GM10847 (cell line): ENCODE results near the gene EIF4B.

ENCODE experiments used
- POLR2A ChIP-seq: IDR thresholded peaks from 2 replicates; pipeline ENCODE4 v1.6.1; 2011; ENCODE audit not compliant: insufficient read length; ENCODE audit errors: extremely low read depth

The EIF4B gene

DNA sequence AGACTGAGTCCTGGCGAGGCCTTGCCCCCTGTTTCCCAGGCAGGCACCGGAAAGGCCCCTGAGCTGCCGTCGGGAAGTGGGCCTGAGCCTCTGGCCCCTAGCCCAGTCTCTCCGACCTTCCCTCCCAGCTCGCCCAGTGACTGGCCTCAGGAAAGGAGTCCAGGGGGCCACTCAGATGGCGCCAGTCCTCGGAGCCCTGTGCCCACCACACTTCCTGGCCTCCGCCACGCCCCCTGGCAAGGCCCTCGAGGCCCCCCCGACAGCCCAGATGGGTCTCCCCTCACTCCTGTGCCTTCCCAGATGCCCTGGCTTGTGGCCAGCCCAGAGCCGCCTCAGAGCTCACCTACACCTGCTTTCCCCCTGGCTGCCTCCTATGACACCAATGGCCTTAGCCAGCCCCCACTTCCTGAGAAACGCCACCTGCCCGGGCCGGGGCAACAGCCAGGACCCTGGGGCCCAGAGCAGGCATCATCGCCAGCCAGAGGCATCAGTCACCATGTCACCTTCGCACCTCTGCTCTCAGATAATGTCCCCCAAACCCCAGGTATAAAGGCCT is 54.5 kb downstream of the EIF4B start:
- no peak for TF ChIP-seq POLR2A

GRCh38 chr12:53061404-53062010 is 55.3 kb downstream of the EIF4B start:
- TF ChIP-seq POLR2A = no peak

DNA sequence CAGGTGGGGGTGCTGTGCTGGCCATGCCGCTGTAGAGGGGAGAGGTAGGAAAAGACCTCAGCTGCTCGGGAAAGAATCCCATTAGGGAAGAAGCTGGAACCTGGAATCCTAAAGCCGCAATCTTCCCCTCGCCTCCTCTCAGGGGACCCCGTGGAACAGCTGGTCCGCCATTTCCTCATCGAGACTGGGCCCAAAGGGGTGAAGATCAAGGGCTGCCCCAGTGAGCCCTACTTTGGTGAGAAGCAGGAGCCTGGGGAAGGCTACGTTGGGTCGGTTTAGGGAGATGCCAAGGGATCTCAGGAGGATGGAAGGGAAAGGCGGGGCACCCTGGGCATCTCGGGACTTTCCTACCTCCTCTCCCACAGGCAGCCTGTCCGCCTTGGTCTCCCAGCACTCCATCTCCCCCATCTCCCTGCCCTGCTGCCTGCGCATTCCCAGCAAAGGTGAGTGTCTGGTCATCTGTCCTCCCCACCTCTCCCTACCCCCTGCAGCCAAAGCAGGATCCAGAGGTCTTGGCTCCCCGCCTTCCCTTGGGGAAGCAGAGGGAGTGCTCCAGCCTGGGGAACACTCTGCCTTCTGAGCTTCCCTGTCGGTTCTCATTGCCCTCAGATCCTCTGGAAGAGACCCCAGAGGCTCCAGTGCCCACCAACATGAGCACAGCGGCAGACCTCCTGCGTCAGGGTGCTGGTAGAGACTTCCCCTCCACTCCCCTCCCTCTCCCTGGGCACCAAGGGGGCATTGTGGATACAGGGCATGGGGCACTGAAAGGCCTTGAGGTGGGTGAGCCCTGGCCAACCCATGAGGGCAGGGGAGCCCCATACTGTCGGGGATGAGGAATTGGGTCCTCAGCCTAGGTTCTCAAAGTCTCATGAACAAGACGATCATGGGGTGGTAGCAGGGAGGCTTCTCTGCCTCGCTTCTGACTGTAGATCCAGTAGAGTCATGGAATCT is 56.0 kb downstream of the EIF4B start:
- TF ChIP-seq POLR2A = no peak

DNA sequence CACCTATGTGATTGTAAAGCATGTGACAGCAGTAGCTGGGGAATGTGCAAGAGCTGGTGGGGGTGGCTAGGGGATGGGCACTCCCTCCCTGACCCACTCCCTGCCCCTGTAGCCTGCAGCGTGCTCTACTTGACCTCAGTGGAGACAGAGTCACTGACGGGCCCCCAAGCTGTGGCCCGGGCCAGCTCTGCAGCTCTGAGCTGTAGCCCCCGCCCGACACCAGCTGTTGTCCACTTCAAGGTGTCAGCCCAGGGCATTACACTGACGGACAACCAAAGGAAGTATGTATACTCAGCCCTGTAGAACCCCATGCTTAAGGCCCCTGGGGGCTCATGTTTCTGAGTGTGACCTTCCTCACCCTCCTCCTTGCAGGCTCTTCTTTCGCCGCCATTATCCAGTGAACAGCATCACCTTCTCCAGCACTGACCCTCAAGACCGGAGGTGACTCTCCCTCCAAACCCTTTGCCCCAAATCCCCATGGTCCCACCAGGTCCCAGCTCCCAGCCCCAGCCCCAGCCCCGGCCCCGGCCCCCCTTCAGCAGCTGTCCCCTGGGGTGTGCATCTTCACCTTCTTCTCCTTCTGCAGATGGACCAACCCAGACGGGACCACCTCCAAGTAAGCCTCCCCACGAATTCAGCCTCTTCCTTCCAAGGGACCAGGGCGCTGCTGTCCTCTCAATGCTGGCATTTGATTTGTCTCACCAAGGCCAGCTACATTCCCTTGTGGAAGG is 56.9 kb downstream of the EIF4B start:
- TF ChIP-seq POLR2A = no peak

GRCh38 chr12:53063708-53064612 is 57.7 kb downstream of the EIF4B start:
- TF ChIP-seq POLR2A = no peak

DNA sequence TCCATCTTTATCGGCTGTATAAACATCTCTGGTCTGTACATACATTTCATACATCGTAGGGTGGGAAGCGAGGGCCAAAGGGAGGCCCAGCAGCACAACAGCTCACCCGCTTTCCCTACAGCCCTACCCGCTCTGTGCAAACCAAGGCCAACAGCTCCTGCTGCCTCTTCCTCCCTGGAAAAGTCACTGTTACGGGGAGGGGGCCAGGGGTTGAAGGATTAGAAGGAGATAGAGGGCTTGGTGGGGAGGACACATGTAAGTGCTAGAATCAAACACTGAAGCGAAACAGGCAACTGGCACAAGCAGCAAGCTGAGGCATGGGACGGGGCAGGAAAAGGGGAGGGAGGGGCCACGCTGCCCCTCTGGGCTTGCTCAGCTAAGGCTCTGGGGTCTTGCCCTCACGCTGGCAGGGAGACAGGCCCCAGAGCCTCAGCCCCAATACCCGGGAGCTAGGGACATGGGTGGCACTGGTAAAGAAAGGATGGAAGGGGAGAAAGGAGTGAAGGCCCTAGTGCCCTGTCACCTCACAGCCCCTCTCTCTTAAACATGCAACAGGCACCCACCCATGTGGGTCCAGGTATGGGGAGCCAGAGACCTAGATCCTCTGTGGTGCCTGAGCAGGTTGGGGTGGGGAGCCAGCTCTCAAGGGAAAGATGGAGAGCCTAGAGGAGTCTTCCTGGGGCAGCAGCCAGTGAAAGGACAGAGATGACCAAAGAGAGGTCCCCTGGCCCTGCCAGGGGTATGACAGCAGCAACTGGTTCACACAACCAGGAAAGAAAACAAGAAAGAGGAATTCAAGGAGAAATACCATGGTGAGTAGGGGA is 58.6 kb downstream of the EIF4B start:
- TF ChIP-seq POLR2A = no peak

DNA sequence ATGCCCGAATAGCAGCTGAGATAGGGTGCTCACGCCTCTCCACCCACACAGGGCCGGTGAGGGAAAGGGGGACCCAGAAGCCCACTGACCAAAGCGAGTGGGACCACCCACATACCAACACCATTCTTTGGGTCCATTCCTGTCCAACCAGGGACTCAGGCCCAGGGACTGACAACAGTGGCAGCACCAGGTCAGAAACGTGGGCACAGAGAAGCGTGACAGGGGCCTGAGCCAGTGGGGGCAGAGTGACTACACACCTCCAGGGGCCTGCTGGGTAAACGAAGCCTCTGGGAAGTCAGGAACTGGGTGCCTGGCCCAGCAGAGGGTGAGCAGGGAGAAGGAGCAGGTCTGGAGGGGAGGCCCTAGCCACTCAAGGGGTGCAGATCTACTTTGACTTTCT is 59.2 kb downstream of the EIF4B start:
- TF ChIP-seq POLR2A = no peak

- no peak for TF ChIP-seq POLR2A
Measured at GRCh38 chr12:53065975-53066931, 60.0 kb downstream of the EIF4B start.

GRCh38 chr12:53067074-53067992 is 61.1 kb downstream of the EIF4B start:
- no peak for TF ChIP-seq POLR2A

- TF ChIP-seq POLR2A = no peak
Measured at GRCh38 chr12:53067993-53068770, 61.9 kb downstream of the EIF4B start.
